Epithelial cell of proximal tubule (primary cell): Measurements from ENCODE around the gene SCARB1. TPM values are rescaled to one million over a fixed set of nuclear protein-coding genes. Genes with fewer than 3 reads are reported as not detected.

ENCODE experiments used
- DNase-seq: peaks from one replicate; pipeline ENCODE4 v3.0.0-alpha.2; 2011; ENCODE audit warnings: low read depth
- H3K4me3 ChIP-seq: 2 replicates; pipeline ENCODE4 v1.5.1; 2011; ENCODE audit warnings: low read depth, mild to moderate bottlenecking, low read length
- CTCF ChIP-seq: conservative IDR thresholded peaks from 2 replicates; pipeline ENCODE4 v1.5.1; 2012; ENCODE audit warnings: low read depth, mild to moderate bottlenecking, low read length
- total RNA-seq: library from RNA; depleted of rRNA; stranded (reverse); fragments of >200 nt; gene quantifications from 2 replicates; pipeline ENCODE4 v1.2.3, GENCODE V29; 2015

SCARB1 gene
- total RNA-seq, 1 donor from 2014 or later = 21.9 TPM

GRCh38 chr12:124861492-124861891 lies 2.2 kb downstream of the SCARB1 start:
- TF ChIP-seq CTCF = no peak
- no peak overlapping the region for H3K4me3 ChIP-seq
- DNase-seq = no peak

GRCh38 chr12:124857921-124858461 lies 5.7 kb downstream of the SCARB1 start:
- no peak for DNase-seq
- H3K4me3 ChIP-seq = no peak overlapping the region
- no peak for TF ChIP-seq CTCF

- H3K4me3 ChIP-seq = no peak overlapping the region
- DNase-seq = no peak
- no peak for TF ChIP-seq CTCF
Measured at GRCh38 chr12:124856842-124857178, 6.9 kb downstream of the SCARB1 start.

- no peak overlapping the region for H3K4me3 ChIP-seq
- no peak for DNase-seq
- no peak for TF ChIP-seq CTCF
Measured at GRCh38 chr12:124856132-124856841, 7.4 kb downstream of the SCARB1 start.

- H3K4me3 ChIP-seq = no peak overlapping the region
- TF ChIP-seq CTCF = no peak
- DNase-seq = no peak
Measured at GRCh38 chr12:124855275-124855957, 8.2 kb downstream of the SCARB1 start.

- no peak overlapping the region for H3K4me3 ChIP-seq
- no peak for TF ChIP-seq CTCF
- DNase-seq = no peak
Measured at GRCh38 chr12:124854637-124855184, 9.0 kb downstream of the SCARB1 start.
